HEK293 (cell line): ENCODE data around the gene TTYH1.

Experiments
- CTCF ChIA-PET: fragments of 350-600 bp; formaldehyde crosslinking; extraction: SDS; loops from one replicate; lab custom pipeline; 2021; ENCODE audit warnings: antibody characterized with exemption; lab: Yijun Ruan, JAX
- POLR2A ChIA-PET: fragments of 300-600 bp; formaldehyde crosslinking; extraction: SDS; loops from one replicate; lab custom pipeline; 2020; ENCODE audit warnings: antibody characterized with exemption, inconsistent platforms; lab: Yijun Ruan, JAX
- H3K27ac ChIP-seq: fragments of 200-500 bp; sonication (Bioruptor generic); 2 replicates; pipeline ENCODE4 v1.5.1; 2014; ENCODE audit warnings: low read depth, low read length, control low read depth, inconsistent platforms; ENCODE audit errors: extremely low read depth
- H3K36me3 ChIP-seq, 2 experiments: fragments of 200-500 bp in 1 of 2; sonication (Bioruptor generic) in 1 of 2; 1 replicate in 1 of 2; 2 replicates in 1 of 2; pipeline ENCODE4 v1.5.1; 2014 to 2017; ENCODE audit warnings: inconsistent platforms in 2 of 2, low read length in 2 of 2; ENCODE audit not compliant: control insufficient read depth in 2 of 2, insufficient read depth in 1 of 2
- H3K4me1 ChIP-seq: fragments of 200-500 bp; sonication (Bioruptor generic); 2 replicates; pipeline ENCODE4 v1.5.1; 2014; ENCODE audit warnings: mild to moderate bottlenecking, low read length, inconsistent platforms; ENCODE audit not compliant: control insufficient read depth, insufficient read depth
- H3K4me3 ChIP-seq: 2 replicates; pipeline ENCODE4 v1.5.1; 2011; ENCODE audit warnings: low read depth, mild to moderate bottlenecking, control low read depth, low read length, moderate library complexity
- H3K9me3 ChIP-seq: fragments of 200-500 bp; sonication (Bioruptor generic); 2 replicates; pipeline ENCODE4 v1.5.1; 2014; ENCODE audit warnings: low read depth, low read length, inconsistent platforms; ENCODE audit not compliant: control insufficient read depth, insufficient read depth
- GLIS1 ChIP-seq: fragments of 450-650 bp; formaldehyde crosslinking; IDR thresholded peaks from 2 replicates; pipeline ENCODE4 v1.5.1; 2016; ENCODE audit warnings: missing biosample characterization, missing genetic modification characterization
- KLF1 ChIP-seq: fragments of 450-650 bp; formaldehyde crosslinking; IDR thresholded peaks from 2 replicates; pipeline ENCODE4 v1.5.1; 2016; ENCODE audit warnings: missing biosample characterization, missing genetic modification characterization
- KLF10 ChIP-seq: fragments of 450-650 bp; IDR thresholded peaks from 2 replicates; pipeline ENCODE4 v1.5.1; 2018; ENCODE audit warnings: missing biosample characterization, mild to moderate bottlenecking, missing genetic modification characterization
- PRDM1 ChIP-seq: fragments of 450-650 bp; formaldehyde crosslinking; IDR thresholded peaks from 2 replicates; pipeline ENCODE4; 2016; ENCODE audit warnings: missing biosample characterization, missing genetic modification characterization
- PRDM10 ChIP-seq: fragments of 450-650 bp; formaldehyde crosslinking; IDR thresholded peaks from 2 replicates; pipeline ENCODE4 v1.5.1; 2016; ENCODE audit warnings: missing biosample characterization, missing genetic modification characterization
- PRDM6 ChIP-seq: fragments of 450-650 bp; formaldehyde crosslinking; IDR thresholded peaks from 2 replicates; pipeline ENCODE4 v1.5.1; 2017; ENCODE audit warnings: missing biosample characterization, missing genetic modification characterization
- SP3 ChIP-seq: fragments of 450-650 bp; formaldehyde crosslinking; IDR thresholded peaks from 2 replicates; pipeline ENCODE4 v1.5.1; 2016; ENCODE audit warnings: missing biosample characterization, missing genetic modification characterization
- SP7 ChIP-seq: fragments of 450-650 bp; formaldehyde crosslinking; IDR thresholded peaks from 2 replicates; pipeline ENCODE4 v1.5.1; 2016; ENCODE audit warnings: missing biosample characterization, missing genetic modification characterization
- ZBTB17 ChIP-seq: fragments of 450-650 bp; formaldehyde crosslinking; IDR thresholded peaks from 2 replicates; pipeline ENCODE4 v1.5.1; 2016; ENCODE audit warnings: missing biosample characterization, missing genetic modification characterization
- ZBTB21 ChIP-seq: fragments of 450-650 bp; formaldehyde crosslinking; IDR thresholded peaks from 2 replicates; pipeline ENCODE4 v1.5.1; 2017; ENCODE audit warnings: missing biosample characterization, missing genetic modification characterization
- ZBTB48 ChIP-seq: fragments of 450-650 bp; formaldehyde crosslinking; IDR thresholded peaks from 2 replicates; pipeline ENCODE4 v1.5.1; 2016; ENCODE audit warnings: missing biosample characterization, missing genetic modification characterization
- ZBTB6 ChIP-seq: fragments of 450-650 bp; formaldehyde crosslinking; IDR thresholded peaks from 2 replicates; pipeline ENCODE4 v1.5.1; 2017; ENCODE audit warnings: missing biosample characterization, missing genetic modification characterization
- ZEB2 ChIP-seq: fragments of 450-650 bp; formaldehyde crosslinking; IDR thresholded peaks from 2 replicates; pipeline ENCODE4 v1.5.1; 2016; ENCODE audit warnings: missing biosample characterization, missing genetic modification characterization
- ZNF132 ChIP-seq: fragments of 450-650 bp; formaldehyde crosslinking; IDR thresholded peaks from 2 replicates; pipeline ENCODE4 v1.5.1; 2017; ENCODE audit warnings: missing biosample characterization, missing genetic modification characterization, borderline replicate concordance
- ZNF174 ChIP-seq: fragments of 450-650 bp; formaldehyde crosslinking; IDR thresholded peaks from 2 replicates; pipeline ENCODE4 v1.5.0; 2017; ENCODE audit warnings: missing biosample characterization, mild to moderate bottlenecking, missing genetic modification characterization
- ZNF19 ChIP-seq: fragments of 450-650 bp; formaldehyde crosslinking; IDR thresholded peaks from 2 replicates; pipeline ENCODE4; 2016; ENCODE audit warnings: missing biosample characterization, missing genetic modification characterization, low read depth
- ZNF24 ChIP-seq: fragments of 450-650 bp; formaldehyde crosslinking; IDR thresholded peaks from 2 replicates; pipeline ENCODE4 v1.5.1; 2016; ENCODE audit warnings: missing biosample characterization, missing genetic modification characterization
- ZNF335 ChIP-seq: fragments of 450-650 bp; formaldehyde crosslinking; conservative IDR thresholded peaks from 2 replicates; pipeline ENCODE4 v1.5.1; 2016; ENCODE audit warnings: missing biosample characterization, missing genetic modification characterization
- ZNF398 ChIP-seq: fragments of 450-650 bp; formaldehyde crosslinking; IDR thresholded peaks from 2 replicates; pipeline ENCODE4 v1.5.1; 2017; ENCODE audit warnings: missing biosample characterization, missing genetic modification characterization
- ZNF488 ChIP-seq: fragments of 450-650 bp; formaldehyde crosslinking; IDR thresholded peaks from 2 replicates; pipeline ENCODE4 v1.5.1; 2016; ENCODE audit warnings: missing biosample characterization, missing genetic modification characterization
- ZNF558 ChIP-seq: fragments of 450-650 bp; formaldehyde crosslinking; IDR thresholded peaks from 2 replicates; pipeline ENCODE4 v1.5.1; 2016; ENCODE audit warnings: missing biosample characterization, missing genetic modification characterization
- ZNF629 ChIP-seq: fragments of 450-650 bp; formaldehyde crosslinking; IDR thresholded peaks from 2 replicates; pipeline ENCODE4 v1.5.1; 2017; ENCODE audit warnings: missing biosample characterization, missing genetic modification characterization
- ZNF692 ChIP-seq: fragments of 450-650 bp; formaldehyde crosslinking; IDR thresholded peaks from 2 replicates; pipeline ENCODE4 v1.5.1; 2016; ENCODE audit warnings: missing biosample characterization, missing genetic modification characterization
- ZNF707 ChIP-seq: fragments of 450-650 bp; formaldehyde crosslinking; IDR thresholded peaks from 2 replicates; pipeline ENCODE4 v1.5.1; 2016; ENCODE audit warnings: missing biosample characterization, missing genetic modification characterization
- ZNF843 ChIP-seq: fragments of 450-650 bp; formaldehyde crosslinking; IDR thresholded peaks from 2 replicates; pipeline ENCODE4 v1.5.1; 2016; ENCODE audit warnings: missing biosample characterization, missing genetic modification characterization
- ZSCAN16 ChIP-seq: fragments of 450-650 bp; formaldehyde crosslinking; IDR thresholded peaks from 2 replicates; pipeline ENCODE4 v1.5.1; 2016; ENCODE audit warnings: missing biosample characterization, missing genetic modification characterization

Gene TTYH1

GRCh38 chr19:54451331-54451871 lies 36.1 kb downstream of the TTYH1 start:
- Histone ChIP-seq H3K27ac (peak overlapping the region; percentile 54), H3K4me1 (peaks cover 29% of the 10 kb centered on the region), H3K36me3 (peaks cover 29 to 61% of the 10 kb centered on the region in 2 experiments), H3K4me3 (no peak overlapping the region), H3K9me3 (no peaks in the 10 kb centered on the region)
- ChIA-PET CTCF (interaction anchor here (1.0 to 4.8 kb wide), 2 partner anchors 13 to 27 kb away, joined by 3 to 43 read pairs; no protein-coding TSS in a partner anchor), POLR2A (interaction anchor here (1.9 kb wide), 1 partner anchor 12 kb away, joined by 8 read pairs; the partner anchor contains the start of gene LENG9)
- TF ChIP-seq ZNF174, result peak; percentile 89; the same call in 1 of the 2 replicates
- peak; percentile 19; the same call in 1 of the 2 replicates for TF ChIP-seq SP3 (tag by site-specific recombination)
- no peak for TF ChIP-seq ZBTB17 (tag by site-specific recombination)
- no peak for TF ChIP-seq ZBTB6 (tag by site-specific recombination)
- TF ChIP-seq ZNF558 (tag by site-specific recombination), result peak; percentile 34; the same call in 1 of the 2 replicates
- peak; percentile 74 for TF ChIP-seq ZBTB21 (tag by site-specific recombination)
- TF ChIP-seq GLIS1 (tag by site-specific recombination), result peak; percentile 82
- no peak for TF ChIP-seq ZBTB48 (tag by site-specific recombination)
- TF ChIP-seq ZNF488 (tag by site-specific recombination), result peak; percentile 54; the same call in 1 of the 2 replicates
- TF ChIP-seq ZNF19 (tag by site-specific recombination), result no peak
- TF ChIP-seq PRDM6 (tag by site-specific recombination), result peak; percentile 64; the same call in 1 of the 2 replicates
- 0 out of 2 replicates have a peak, but pooled peaks have one; percentile 30 for TF ChIP-seq ZEB2
- peak; percentile 71 for TF ChIP-seq ZNF629
- TF ChIP-seq ZNF707 (tag by site-specific recombination), result no peak
- no peak for TF ChIP-seq ZNF132 (tag by site-specific recombination)
- no peak for TF ChIP-seq KLF1 (tag by site-specific recombination)
- TF ChIP-seq ZNF398 (tag by site-specific recombination), result peak; percentile 71
- peak; percentile 62; the same call in 1 of the 2 replicates for TF ChIP-seq ZNF24 (tag by site-specific recombination)
- TF ChIP-seq ZNF335 (tag by site-specific recombination), result peak; percentile 36
- TF ChIP-seq ZSCAN16 (tag by site-specific recombination), result no peak
- peak; percentile 78 for TF ChIP-seq ZNF692 (tag by site-specific recombination)
- TF ChIP-seq ZNF843 (tag by site-specific recombination), result peak; percentile 77
- peak; percentile 67 for TF ChIP-seq PRDM1 (tag by site-specific recombination)
- TF ChIP-seq KLF10 (tag by site-specific recombination), result no peak
- TF ChIP-seq SP7 (tag by site-specific recombination), result peak; percentile 69
- peak; percentile 77 for TF ChIP-seq PRDM10 (tag by site-specific recombination)
